ENCODE results near the gene MAML2. TPM values are rescaled to one million over a fixed set of nuclear protein-coding genes. Genes with fewer than 3 reads are reported as not detected.

Gene MAML2
- polyA plus RNA-seq, 3 donors: 0.57 to 7.6 (median 1.2) TPM

- H3K4me1 Mint-ChIP-seq: peaks cover 11% of the 10 kb centered on the region
- no peak for TF ChIP-seq CTCF (IDR thresholded peaks at IDR 0.05)
- no peaks in the 10 kb centered on the region for H3K79me2 ChIP-seq (ENCODE audit: insufficient read depth, low read length)
Observed at GRCh38 chr11:96101146-96101545, 241.8 kb downstream of the MAML2 start.

GRCh38 chr11:96098511-96099241 is 244.3 kb downstream of the MAML2 start:
- Mint-ChIP-seq H3K36me3 (no peaks in the 10 kb centered on the region), H3K27ac (peak overlapping the region in 1 of 7 donors; percentile 69), H3K4me1 (peaks cover 11% of the 10 kb centered on the region), H3K4me3 (no peak overlapping the region), H3K9me3 (peaks cover 0 to 3% (median 0%) of the 10 kb centered on the region in 7 donors), H3K27me3 (ENCODE audit: low read depth in 3 of 3) (peaks cover 0 to 3% (median 0%) of the 10 kb centered on the region in 3 donors)
- peak in 1 of 3 donors; percentile 31 for DNase-seq
- H3K4me1 ChIP-seq (ENCODE audit: control insufficient read depth in 1 of 2, insufficient read depth in 2 of 2, low read length in 2 of 2): peaks cover 5 to 6% of the 10 kb centered on the region in 2 donors
- H3K79me2 ChIP-seq (ENCODE audit: insufficient read depth, low read length): no peaks in the 10 kb centered on the region
- 77% methylated on average over 5 of the region's 7 CpGs for WGBS (ENCODE audit: insufficient coverage)
- intact Hi-C loops (cut with micrococcal nuclease): no loop called here
- H3K9ac ChIP-seq (ENCODE audit: insufficient read depth, low read length, poor library complexity, severe bottlenecking): no peak overlapping the region
- no peaks in the 10 kb centered on the region for H3K9me3 ChIP-seq (replicated peaks in 1 of 2; ENCODE audit: control insufficient read depth in 1 of 2, insufficient read depth in 1 of 2, low read length in 2 of 2)
- H3K27ac ChIP-seq (ENCODE audit: low read depth in 1 of 2, low read length in 2 of 2): no peak overlapping the region
- no peak overlapping the region for H3K4me2 ChIP-seq (replicated peaks; ENCODE audit: extremely low read depth, low read length, poor library complexity, severe bottlenecking)
- H3K36me3 ChIP-seq (replicated peaks in 1 of 2; ENCODE audit: control insufficient read depth in 1 of 2, insufficient read depth in 2 of 2, low read length in 2 of 2): no peaks in the 10 kb centered on the region
- peaks cover 4% of the 10 kb centered on the region for H4K20me1 ChIP-seq (ENCODE audit: insufficient read depth, low read length)
- TF ChIP-seq CTCF (IDR thresholded peaks at IDR 0.05): no peak
- no peaks in the 10 kb centered on the region for H3K27me3 ChIP-seq (ENCODE audit: control insufficient read depth in 2 of 2, insufficient read depth in 2 of 2, low read length in 2 of 2)
- no peak overlapping the region for H2AFZ ChIP-seq (ENCODE audit: insufficient read depth, low read depth, low read length, poor library complexity, severe bottlenecking)
- H3K4me3 ChIP-seq (replicated peaks in 1 of 3; ENCODE audit: low read depth in 2 of 3, low read length in 3 of 3): no peak overlapping the region

More at GRCh38 chr11:96101146-96101545, 241.8 kb downstream of the MAML2 start:
- Histone ChIP-seq H3K27ac (ENCODE audit: low read depth in 1 of 2, low read length in 2 of 2) (no peak overlapping the region), H3K36me3 (replicated peaks in 1 of 2; ENCODE audit: control insufficient read depth in 1 of 2, insufficient read depth in 2 of 2, low read length in 2 of 2) (no peaks in the 10 kb centered on the region), H3K4me2 (replicated peaks; ENCODE audit: extremely low read depth, low read length, poor library complexity, severe bottlenecking) (no peak overlapping the region), H3K9ac (ENCODE audit: insufficient read depth, low read length, poor library complexity, severe bottlenecking) (no peak overlapping the region), H2AFZ (ENCODE audit: insufficient read depth, low read depth, low read length, poor library complexity, severe bottlenecking) (no peak overlapping the region), H3K4me3 (replicated peaks in 1 of 3; ENCODE audit: low read depth in 2 of 3, low read length in 3 of 3) (no peak overlapping the region), H3K9me3 (replicated peaks in 1 of 2; ENCODE audit: control insufficient read depth in 1 of 2, insufficient read depth in 1 of 2, low read length in 2 of 2) (no peaks in the 10 kb centered on the region), H3K27me3 (ENCODE audit: control insufficient read depth in 2 of 2, insufficient read depth in 2 of 2, low read length in 2 of 2) (no peaks in the 10 kb centered on the region), H4K20me1 (ENCODE audit: insufficient read depth, low read length) (peaks cover 8% of the 10 kb centered on the region), H3K4me1 (ENCODE audit: control insufficient read depth in 1 of 2, insufficient read depth in 2 of 2, low read length in 2 of 2) (peaks cover 5 to 6% of the 10 kb centered on the region in 2 donors)
- Mint-ChIP-seq H3K27ac (no peak overlapping the region), H3K9me3 (peaks cover 0 to 3% (median 0%) of the 10 kb centered on the region in 7 donors), H3K4me3 (no peak overlapping the region), H3K27me3 (ENCODE audit: low read depth in 3 of 3) (peaks cover 0 to 3% (median 0%) of the 10 kb centered on the region in 3 donors), H3K36me3 (no peaks in the 10 kb centered on the region)
- no peak for DNase-seq
- WGBS (ENCODE audit: insufficient coverage): no CpG with 5 or more reads among the region's 4 CpGs
- intact Hi-C loops (cut with micrococcal nuclease): no loop called here
